Measurements from ENCODE around the gene MUL1.
"Not testable (repeated sequence)": the region's sequence is repeated elsewhere in the genome, so short reads cannot be mapped to it uniquely, and the experiment has no call there.

DNA sequence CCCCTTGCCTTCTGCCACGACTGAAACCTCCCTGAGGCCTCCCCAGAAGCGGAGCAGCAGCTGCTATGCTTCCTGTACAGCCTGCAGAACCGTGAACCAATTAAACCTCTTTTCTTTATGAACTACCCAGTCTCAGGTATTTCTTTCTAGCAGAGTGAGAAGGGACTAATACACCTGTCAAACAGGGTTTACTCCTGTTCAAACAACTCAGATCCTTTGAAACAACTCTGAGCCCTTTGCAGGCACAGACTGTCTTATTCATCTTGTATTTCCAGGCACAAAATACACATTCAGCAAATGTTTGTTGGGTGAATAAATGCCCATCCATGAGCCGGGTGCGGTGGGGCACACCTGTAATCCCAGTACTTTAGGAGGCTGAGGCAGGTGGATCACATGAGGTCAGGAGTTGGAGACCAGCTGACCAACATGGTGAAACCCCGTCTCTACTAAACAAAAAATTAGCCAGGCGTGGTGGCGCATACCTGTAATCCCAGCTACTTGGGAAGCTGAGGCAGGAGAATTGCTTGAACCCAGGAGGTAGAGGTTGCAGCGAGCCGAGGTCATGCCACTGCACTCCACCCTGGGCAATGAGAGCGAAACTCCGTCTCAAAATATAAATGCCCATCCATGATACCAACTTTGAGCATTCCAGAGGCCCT lies 11.1 kb downstream of the MUL1 start:
- TF ChIP-seq, protein P1, sequence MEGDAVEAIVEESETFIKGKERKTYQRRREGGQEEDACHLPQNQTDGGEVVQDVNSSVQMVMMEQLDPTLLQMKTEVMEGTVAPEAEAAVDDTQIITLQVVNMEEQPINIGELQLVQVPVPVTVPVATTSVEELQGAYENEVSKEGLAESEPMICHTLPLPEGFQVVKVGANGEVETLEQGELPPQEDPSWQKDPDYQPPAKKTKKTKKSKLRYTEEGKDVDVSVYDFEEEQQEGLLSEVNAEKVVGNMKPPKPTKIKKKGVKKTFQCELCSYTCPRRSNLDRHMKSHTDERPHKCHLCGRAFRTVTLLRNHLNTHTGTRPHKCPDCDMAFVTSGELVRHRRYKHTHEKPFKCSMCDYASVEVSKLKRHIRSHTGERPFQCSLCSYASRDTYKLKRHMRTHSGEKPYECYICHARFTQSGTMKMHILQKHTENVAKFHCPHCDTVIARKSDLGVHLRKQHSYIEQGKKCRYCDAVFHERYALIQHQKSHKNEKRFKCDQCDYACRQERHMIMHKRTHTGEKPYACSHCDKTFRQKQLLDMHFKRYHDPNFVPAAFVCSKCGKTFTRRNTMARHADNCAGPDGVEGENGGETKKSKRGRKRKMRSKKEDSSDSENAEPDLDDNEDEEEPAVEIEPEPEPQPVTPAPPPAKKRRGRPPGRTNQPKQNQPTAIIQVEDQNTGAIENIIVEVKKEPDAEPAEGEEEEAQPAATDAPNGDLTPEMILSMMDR (IDR thresholded peaks at IDR 0.05), result not testable (repeated sequence)
- TF ChIP-seq, protein P2, sequence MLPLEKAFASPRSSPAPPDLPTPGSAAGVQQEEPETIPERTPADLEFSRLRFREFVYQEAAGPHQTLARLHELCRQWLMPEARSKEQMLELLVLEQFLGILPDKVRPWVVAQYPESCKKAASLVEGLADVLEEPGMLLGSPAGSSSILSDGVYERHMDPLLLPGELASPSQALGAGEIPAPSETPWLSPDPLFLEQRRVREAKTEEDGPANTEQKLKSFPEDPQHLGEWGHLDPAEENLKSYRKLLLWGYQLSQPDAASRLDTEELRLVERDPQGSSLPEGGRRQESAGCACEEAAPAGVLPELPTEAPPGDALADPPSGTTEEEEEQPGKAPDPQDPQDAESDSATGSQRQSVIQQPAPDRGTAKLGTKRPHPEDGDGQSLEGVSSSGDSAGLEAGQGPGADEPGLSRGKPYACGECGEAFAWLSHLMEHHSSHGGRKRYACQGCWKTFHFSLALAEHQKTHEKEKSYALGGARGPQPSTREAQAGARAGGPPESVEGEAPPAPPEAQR (CRISPR knock-in tag; IDR thresholded peaks at IDR 0.05), result not testable (repeated sequence)
- TF ChIP-seq CBFB (CRISPR knock-in tag; IDR thresholded peaks at IDR 0.05; ENCODE audit: low read depth); SP1 (CRISPR knock-in tag; conservative IDR thresholded peaks at IDR 0.05); CREM (CRISPR knock-in tag; IDR thresholded peaks at IDR 0.05): not testable (repeated sequence)
- TF ChIP-seq, protein P3, sequence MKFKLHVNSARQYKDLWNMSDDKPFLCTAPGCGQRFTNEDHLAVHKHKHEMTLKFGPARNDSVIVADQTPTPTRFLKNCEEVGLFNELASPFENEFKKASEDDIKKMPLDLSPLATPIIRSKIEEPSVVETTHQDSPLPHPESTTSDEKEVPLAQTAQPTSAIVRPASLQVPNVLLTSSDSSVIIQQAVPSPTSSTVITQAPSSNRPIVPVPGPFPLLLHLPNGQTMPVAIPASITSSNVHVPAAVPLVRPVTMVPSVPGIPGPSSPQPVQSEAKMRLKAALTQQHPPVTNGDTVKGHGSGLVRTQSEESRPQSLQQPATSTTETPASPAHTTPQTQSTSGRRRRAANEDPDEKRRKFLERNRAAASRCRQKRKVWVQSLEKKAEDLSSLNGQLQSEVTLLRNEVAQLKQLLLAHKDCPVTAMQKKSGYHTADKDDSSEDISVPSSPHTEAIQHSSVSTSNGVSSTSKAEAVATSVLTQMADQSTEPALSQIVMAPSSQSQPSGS (CRISPR knock-in tag; IDR thresholded peaks at IDR 0.05; ENCODE audit: borderline replicate concordance, low read depth), result not testable (repeated sequence)
- TF ChIP-seq, protein P4, sequence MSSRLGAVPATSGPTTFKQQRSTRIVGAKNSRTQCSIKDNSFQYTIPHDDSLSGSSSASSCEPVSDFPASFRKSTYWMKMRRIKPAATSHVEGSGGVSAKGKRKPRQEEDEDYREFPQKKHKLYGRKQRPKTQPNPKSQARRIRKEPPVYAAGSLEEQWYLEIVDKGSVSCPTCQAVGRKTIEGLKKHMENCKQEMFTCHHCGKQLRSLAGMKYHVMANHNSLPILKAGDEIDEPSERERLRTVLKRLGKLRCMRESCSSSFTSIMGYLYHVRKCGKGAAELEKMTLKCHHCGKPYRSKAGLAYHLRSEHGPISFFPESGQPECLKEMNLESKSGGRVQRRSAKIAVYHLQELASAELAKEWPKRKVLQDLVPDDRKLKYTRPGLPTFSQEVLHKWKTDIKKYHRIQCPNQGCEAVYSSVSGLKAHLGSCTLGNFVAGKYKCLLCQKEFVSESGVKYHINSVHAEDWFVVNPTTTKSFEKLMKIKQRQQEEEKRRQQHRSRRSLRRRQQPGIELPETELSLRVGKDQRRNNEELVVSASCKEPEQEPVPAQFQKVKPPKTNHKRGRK (CRISPR knock-in tag; IDR thresholded peaks at IDR 0.05; ENCODE audit: borderline replicate concordance), result not testable (repeated sequence)

All from WTC11 (cell line).